Right forelimb (tissue), 1 donor: Measurements from ENCODE around the gene KDM6A.
"Not testable (repeated sequence)": the region's sequence is repeated elsewhere in the genome, so short reads cannot be mapped to it uniquely, and the experiment has no call there.

Experiments
- DNase-seq: peaks from one replicate; pipeline ENCODE4 v3.0.0-alpha.2; 2018

KDM6A gene

DNA sequence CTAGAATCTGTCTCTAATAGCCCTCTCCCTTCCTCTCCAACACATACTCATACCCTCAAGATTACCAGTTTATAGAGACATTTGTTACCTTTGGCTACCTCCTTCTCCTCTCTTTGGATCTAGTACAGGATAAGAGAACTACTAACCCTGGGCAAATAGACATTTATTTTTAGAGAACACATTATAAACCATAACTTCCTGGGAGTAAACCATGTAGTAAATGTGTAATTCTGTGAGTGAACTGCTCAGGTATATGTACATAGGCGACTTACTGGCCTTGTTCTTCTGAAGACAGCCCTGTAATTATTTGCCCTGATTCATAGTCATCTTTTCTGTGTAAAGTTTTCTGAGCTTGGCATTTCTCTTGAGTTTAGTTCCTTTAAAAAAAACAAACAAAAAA, 94.2 kb downstream of the KDM6A start:
- no peak for DNase-seq

DNA sequence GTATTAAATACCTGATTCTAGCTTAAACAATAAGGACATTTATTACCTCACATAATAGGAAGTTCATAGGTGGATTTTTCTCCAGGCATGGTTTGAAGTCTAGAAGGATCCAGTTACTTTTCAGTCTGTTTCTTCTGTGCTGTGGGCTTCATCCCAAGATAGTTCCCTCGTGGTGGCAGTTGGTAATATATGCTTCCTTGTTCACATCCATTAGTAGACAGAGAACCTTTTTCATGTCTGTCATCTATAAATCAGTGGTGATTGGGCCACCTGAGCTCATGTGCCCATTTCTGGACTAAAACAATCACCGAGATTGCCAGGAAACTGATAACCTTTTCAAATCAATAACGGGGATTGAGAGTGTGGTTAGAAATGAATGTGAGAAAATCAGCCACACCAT, 97.7 kb downstream of the KDM6A start:
- DNase-seq, result no peak

DNA sequence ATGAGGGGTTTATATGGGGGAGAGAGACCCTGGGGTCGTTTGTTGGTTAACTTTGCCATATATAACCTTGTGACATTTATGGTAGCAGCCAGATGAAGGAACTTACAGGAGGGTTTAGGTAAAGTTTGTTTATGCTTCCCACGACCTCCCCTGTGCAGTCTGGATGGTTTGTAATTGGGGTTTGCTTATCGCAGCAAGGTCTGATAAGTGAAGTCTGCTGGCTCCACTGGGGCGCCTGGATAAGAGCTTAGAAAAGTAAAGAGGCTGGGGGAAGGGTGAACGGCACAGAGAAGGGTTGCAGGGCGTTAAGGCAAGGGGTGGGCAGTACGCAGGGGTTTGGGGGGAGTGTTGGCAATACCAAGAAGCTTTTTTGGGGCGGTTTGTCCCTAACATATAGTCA, 98.7 kb downstream of the KDM6A start:
- no peak for DNase-seq

DNA sequence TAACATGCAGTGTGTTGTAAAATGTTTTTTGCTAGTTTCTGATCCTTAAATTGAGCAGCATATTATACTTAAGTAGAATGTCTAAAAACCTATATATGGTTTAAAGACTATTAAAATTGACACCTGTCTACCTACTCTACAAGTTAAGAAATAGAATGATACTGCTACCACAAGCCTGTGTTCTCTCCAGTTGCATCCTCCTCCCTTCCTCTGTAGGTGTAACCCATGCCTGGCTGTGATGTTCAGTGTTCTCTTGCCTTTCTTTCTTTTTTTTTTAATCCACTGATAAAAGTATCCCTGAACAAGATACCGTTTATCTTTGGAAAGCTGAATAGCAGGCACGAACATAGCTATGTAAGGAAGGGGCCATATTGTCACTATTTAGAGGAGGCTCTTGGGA, 99.1 kb downstream of the KDM6A start:
- no peak for DNase-seq

DNA sequence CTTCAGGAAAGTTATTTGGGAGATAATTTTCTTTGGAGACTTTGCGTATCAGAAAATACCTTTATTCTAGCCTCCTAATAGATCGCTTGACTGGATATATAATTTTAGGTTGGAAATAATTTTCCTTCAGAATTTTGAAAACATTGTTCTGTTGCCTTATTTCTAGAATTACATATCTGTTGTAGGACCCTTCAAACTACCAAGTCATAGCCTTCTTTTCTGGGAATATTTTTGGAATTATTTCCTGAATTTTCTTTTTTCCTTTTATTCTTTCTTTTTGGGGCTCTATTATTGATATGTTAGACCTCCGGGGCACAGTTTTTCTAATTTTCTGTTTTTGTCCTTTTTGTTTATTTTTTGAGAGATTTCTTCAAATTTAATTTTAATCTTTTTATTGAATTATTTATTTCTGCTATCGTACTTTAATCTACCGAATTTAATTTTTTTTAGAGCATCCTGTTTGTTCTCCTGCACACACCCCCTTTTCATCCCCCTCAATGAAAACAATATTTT, 100.5 kb downstream of the KDM6A start:
- DNase-seq, result no peak

DNA sequence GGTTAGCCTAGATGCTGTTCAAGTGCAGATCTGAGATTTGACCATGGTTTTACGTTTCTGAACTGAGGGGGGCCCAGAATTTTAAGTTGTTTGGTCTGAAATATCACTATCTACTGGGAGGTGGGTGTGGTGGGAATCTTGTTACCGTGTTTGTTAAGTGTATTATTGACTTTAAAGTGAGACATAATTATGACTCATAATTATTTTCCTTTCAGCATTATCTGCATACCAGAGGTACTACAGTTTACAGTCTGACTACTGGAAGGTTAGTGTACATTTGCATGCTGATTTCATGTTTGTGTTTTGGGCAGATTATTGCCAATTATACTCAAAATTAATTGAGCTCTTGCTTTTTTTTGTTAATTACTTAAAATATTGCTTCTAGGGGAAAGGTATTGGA, 101.5 kb downstream of the KDM6A start:
- DNase-seq, result no peak

DNA sequence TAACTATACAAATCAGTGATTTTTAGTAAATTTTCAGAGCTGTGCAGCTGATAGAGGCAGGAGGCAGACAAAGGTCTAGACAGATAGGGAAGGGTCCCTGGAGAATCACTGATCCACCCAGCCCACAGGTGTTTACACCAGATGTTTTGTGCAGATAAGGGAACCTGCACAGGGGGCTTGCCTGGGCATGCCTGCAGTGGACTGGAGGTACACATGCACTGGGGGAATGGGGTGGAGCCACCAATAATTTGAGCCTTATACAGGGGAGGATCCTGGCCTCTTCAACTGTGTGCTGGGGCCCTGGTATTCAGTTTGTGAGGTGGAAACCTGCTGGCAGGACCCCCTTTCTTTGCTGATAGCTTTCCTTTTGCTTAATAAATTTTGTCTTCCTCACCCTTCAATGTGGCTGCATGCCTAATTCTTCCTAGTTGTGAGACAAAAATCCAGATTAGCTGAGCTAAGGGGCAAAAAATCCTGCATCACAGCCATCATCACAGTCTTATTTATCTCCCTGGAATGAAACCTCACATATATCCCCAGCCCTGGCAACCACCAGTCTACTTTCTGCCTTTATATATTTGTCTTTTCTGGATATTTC, 102.8 kb downstream of the KDM6A start:
- no peak for DNase-seq

DNA sequence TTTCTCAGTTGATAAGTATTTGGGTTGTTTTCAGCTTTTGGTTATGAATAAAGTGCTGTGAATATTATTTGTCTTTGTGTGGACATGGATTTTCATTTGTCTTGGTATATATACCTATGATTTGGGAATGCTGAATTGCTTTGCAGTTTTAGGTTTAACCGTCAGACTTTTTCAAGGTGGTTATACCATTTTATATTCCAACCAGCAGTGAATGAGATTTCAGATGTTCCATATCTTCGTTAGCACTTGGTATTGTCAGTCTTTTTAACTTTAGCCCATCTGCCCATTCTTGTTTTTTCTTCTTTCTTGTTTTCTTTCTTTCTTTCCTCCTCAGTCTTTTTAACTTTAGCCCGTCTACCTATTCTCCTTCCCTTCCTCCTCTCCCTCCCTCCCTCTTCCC, 106.0 kb downstream of the KDM6A start:
- DNase-seq, result no peak

DNA sequence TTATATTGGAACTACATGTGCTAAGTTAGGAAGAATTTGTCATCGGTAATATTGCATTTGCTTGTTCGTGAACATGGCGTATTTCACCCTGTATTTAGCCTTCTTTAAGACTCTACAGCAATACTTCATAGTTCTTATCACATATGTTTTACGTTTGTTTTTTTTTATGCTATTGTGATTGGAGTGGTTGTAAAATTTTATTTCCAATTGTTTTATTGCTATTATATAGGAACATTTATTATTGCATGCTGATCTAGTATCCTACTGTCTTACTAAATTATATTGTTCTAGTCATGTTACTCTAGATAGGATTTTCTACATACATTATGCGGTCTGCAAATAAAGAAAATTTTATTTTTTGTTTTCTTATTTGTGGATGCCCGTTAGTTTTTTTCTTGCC, 107.4 kb downstream of the KDM6A start:
- DNase-seq, result no peak

DNA sequence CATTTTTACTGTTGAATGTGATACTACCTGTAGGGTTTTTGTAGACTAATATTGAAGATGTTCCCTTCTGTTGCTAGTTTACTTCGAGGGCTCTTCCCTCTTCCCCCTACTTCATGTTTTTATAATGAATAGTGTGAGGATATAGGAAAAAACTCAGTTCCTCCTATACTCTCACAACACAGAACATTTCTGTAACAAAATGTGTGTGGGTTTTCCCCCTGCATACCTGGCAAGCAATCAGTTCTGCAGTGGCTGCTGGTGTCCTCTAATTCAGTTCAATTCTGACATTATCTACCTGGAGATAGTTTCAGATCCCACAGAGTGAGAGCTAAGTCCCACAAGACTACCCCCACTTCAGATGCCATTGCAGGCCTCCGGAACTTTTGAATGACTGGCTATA, 107.9 kb downstream of the KDM6A start:
- no peak for DNase-seq

DNA sequence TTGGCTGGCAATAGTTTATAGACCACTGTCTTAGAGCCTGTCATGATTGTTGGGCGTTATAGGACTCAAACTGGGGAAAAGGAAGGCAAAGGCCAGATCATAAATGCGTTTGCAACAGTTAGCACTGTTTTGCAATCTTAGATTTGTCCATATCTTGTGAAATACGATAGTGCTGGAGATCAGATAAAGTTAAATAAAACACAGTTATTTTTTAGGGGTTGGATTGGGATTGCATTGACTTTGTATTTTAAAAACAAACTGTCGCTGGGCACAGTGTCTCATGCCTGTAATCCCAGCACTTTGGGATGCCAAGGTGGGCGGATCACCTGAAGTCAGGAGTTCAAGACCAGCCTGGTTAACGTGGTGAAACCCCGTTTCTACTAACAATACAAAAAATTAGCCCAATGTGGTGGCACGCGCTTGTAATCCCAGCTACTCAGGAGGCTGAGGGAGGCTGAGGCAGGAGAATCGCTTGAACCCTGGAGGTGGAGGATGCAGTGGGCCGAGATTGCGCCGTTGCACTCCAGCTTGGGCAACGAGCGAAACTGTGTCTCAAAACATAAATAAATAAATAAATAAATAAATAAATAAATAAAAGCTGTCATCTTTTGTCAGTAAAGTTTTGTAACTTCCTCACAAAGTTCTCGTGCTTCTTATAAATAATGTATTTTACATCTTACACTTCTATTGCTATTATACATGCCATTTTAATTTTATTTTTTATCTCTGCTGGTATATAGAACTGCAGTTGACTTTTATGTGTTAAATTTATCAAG, 117.2 kb downstream of the KDM6A start:
- DNase-seq, result no peak

DNA sequence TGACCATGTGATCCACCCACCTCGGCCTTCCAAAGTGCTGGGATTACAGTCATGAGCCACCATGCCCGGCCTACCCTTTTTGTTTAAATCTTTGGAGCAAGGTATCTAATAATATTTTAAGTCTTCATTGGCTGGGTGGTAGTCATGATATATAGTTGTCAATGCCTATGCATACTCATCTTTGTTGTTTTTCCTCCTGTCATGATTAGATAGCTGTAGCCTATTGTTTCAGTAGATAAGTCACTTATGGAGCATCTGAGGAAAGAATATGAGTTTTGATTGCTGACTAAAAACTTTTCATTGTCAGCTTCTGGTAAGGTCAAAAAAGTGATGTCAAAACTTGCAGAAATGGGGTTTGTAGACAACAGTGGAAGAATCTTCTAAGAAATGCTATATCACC, 119.8 kb downstream of the KDM6A start:
- DNase-seq, result no peak

DNA sequence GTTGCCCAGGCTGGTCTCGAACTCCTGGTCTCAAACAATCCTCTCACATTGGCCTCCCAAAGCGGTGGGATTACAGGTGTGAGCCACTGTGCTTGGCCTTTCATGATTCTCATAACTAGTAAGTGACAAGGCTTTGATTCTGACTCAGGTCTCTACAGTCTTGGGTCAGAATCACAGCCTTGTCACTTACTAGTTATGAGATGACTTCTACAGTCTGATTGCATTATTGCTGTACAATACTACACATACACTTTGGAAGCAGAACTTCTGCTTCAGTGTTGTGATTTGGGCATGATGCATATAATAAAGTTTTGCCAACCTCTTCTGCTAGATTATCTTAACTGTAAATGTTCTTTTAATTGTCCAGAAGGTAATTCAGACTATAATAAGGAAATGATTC, 123.3 kb downstream of the KDM6A start:
- no peak for DNase-seq

DNA sequence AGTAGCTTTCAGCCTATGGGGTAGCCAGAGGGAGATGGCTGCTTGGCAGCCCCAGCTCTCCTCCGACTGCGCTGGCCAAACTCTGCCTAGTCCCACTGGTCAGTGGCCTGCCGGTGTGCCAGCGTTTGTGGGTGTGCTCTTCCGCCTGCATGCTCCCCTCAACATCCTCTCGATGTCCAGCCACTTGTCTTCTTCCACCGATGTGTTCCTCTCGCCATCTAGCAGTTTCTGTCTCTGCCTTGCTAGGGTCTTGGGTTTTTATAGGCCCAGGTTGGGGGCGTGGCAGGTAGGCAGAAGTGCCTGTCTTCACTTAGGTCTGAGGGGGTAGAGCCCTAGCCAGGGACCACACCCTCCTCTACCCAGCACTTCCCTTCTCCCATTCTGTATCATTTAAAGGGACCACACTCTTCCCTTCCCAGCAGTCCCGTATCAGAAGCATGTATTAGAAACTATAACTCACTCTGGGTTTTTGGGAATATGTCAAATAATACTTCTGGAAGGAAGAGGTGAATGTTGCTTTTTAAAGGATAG, 124.4 kb downstream of the KDM6A start:
- DNase-seq, result no peak

DNA sequence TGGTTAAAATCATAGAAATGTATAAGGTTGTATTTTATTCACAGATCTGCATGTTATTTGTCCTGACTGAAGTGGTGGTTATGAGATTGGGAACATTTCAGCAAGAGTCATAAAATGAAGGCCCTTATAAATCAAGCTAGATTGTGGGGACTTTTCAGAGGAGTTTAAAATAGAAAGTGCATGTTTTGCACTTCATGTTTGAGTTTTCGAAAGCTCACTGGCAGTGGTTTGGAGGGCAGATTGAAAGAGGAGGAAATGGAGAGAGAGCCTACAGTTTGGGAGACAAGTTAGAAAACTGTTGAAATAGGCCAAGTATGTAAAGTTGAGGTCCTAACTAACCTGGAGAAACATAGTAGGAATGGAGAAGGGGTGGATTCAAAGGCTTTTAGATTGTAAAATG, 124.9 kb downstream of the KDM6A start:
- no peak for DNase-seq

DNA sequence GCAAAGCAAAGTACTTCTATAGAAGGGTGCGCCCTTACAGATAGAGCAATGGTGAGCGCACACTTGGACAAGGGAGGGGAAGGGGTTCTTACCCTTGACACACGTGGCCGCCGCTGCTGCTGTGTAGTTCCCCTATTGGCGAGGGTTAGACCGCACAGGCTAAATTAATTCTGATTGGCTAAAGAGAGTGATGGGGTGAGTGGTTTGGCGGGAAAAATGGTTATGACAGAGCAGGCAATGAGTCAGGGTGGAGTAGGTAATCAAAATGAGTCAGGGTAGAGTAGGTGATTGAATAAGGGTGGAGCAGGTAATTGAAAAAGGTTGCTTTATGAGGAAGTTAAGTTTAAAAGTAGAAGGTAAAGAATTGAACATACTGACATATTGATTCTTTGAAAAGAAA, 126.2 kb downstream of the KDM6A start:
- DNase-seq, result not testable (repeated sequence)

DNA sequence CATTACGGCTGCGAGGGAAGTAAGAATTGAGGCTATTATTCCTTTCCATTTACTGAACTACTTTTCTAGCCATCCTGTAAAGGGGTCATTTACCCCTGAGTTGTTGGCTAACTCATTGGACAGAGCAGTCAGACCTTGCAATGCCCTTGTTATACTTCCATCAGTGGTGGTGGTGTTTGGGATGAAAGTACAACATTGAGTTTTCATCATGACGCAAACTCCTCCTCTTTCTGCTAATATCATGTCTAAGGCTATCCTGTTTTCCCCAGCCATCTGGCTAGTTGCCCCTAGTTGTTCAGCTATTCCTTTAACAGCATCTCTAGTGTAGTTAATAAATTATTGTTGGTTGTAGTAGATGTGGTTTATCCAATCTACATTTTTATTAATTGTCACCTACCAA, 126.9 kb downstream of the KDM6A start:
- DNase-seq, result not testable (repeated sequence)

DNA sequence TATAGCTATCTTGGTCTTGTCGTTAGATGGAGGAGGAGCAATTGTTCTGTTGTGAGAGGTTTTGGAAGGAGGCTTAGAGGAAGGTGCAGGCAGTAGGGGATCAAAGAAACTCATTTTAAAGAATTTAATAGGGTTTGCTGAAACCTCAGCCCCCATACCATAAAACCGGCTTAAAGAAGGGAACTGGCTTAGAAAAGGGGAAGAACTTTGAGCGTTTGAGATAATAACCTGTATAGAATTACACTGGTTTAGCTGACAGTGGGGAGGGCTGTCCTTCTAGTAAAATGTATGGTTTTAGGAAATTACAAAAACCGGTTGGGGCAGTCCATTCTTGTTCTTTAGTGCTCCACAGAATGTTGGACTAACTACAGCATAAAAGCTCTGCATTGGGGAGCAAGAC, 128.1 kb downstream of the KDM6A start:
- no peak for DNase-seq

DNA sequence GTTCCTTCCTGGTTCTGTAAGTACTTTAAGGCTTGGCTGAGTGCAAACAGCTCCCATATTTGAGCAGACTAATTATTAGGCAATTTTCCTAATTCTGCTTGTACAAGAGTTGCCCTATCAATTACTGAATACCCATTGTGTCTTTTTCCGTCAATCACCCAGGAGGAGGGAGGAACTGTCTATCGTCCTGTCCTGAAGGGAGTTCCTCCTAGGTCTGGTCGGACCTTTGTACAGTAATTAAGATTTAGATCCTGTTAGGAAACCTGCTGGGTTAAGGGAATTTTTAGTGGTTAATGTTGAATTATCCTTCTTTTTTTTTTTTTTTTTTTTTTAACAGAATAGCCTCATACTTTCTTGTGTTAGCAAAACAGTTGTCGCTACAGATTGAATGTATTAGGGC, 130.1 kb downstream of the KDM6A start:
- DNase-seq, result no peak

DNA sequence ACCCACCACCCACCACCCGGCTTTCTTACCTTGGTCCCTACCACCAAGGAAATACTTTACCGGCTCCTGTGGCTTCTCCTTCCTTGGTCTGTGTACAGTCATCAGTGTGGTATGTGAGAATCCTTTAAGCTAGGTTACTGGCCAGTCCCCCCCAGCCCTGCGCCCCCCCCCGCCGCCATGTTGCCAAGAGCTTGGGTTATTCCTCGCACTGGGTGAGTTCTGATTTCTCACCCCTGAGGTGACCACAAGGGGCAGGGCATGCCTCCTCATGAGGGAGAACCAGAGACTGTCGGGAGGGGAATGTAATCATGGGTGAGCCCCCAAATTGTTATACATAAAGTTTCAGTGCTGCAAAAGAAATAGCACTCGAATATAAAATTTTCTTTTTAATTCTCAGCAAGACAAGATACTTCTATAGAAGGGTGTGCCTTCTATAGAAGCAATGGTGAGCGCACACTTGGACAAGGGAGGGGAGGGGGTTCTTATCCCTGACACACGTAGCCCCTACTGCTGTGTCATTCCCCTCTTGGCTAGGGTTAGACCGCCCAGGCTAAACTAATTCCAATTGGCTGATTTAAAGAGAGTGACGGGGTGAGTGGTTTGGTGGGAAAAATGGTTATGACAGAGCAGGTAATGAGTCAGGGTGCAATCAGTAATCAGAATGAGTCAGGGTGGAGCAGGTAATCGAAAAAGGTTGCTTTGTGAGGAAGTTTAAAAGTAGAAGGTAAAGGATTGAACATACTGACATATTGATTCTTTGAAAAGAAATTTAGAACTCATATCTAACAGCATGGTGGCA, 133.2 kb downstream of the KDM6A start:
- no peak for DNase-seq

DNA sequence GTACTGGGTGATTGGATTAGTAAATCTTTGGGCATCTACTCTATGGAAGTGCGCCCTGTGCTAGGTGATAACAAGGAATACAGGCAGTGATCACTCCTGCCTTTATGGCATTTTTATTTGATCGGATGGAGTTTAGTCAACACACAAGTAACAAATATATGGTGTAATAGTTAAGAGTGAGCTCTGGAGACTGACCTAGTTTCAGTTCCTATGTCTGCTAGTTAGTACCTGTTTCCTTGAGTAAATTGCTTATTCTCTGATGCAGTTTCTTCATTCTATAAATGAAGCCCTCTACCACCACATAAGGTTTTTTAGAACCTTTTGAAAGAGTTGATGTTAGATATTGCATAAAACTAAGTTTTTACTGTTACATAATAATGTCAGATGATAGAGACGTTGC, 134.6 kb downstream of the KDM6A start:
- no peak for DNase-seq

DNA sequence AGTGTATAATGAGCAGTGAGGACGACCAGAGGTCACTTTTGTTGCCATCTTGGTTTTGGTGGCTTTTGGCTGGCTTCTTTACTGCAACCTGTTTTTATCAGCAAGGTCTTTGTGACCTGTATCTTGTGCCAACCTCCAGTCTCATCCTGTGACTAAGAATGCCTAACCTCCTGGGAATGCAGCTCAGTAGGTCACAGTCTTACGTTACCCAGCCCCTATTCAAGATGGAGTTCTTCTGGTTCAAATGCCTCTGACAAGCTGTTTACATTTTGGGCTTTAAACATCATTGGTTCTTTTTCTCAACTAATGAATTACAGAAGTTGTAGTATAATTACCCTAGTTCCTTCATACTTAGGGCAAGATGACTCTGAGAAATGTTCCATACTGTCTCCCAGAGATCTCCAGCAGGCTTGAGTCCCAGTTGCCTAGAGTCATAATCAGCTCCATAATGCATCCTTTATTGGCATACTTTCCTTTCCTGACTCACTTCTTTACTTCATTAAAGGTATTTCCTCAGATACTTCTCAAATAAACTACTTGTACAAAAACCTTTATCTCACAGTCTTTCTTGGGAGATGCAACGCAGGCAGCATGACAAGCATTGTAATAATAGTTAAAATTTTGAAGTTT, 136.5 kb downstream of the KDM6A start:
- no peak for DNase-seq

DNA sequence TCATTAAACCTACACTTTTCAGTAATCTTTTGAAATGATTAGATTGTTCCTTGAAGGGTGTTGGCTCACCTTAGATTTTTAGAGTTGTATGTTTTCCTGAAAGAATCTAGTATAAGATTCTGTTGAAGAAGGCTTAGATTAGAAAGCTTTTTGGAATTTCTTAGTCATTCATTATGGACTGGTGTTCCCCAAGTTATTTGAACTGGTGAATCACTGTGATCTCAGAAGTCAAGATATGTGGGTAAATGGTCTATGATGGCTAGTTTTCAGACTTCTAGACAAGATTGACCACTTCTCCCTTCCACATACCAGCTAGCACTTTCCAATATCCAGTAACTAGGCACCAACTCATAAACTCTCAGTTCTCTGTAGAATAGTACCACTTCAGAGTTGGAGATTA, 138.1 kb downstream of the KDM6A start:
- no peak for DNase-seq
